GM12878 (cell line): ENCODE data around the gene DLX3. TPM values are rescaled to one million over a fixed set of nuclear protein-coding genes. Genes with fewer than 3 reads are reported as not detected.

ENCODE experiments used
- ATAC-seq: fragments of 200-7000 bp; cut with Tn5 transposase; 3 replicates; pipeline ENCODE4 v1.9.1; 2020; ENCODE audit warnings: mild to moderate bottlenecking, moderate library complexity
- BruUV-seq: library from RNA; stranded (reverse); fragments of 400-500 nt; replicated peaks from 2 replicates; lab custom pipeline; 2021; lab: Mats Ljungman, UMichigan
- CTCF ChIA-PET: fragments of 300-600 bp; sonication (Branson Sonifier 250); formaldehyde crosslinking; extraction: SDS; loops from one replicate; lab custom pipeline; 2021; ENCODE audit warnings: inconsistent platforms; lab: Yijun Ruan, JAX
- POLR2A ChIA-PET: fragments of 350-600 bp; formaldehyde crosslinking; extraction: SDS; loops from one replicate; lab custom pipeline; 2021; ENCODE audit warnings: inconsistent platforms; lab: Charles Lee
- RAD21 ChIA-PET: fragments of 300-600 bp; sonication (Branson Sonifier 250); formaldehyde crosslinking; loops from one replicate; lab custom pipeline; 2023; ENCODE audit warnings: antibody characterized with exemption; ENCODE audit not compliant: unreplicated experiment; lab: Charles Lee
- SMC1A ChIA-PET: fragments of 300-600 bp; sonication (Branson Sonifier 250); formaldehyde crosslinking; loops from one replicate; lab custom pipeline; 2023; ENCODE audit not compliant: unreplicated experiment, uncharacterized antibody; lab: Charles Lee
- DNase-seq: peaks from one replicate; pipeline ENCODE4 v3.0.0-alpha.2; 2011; ENCODE audit warnings: low read depth, low spot score
- FAIRE-seq: peaks from 3 replicates; lab custom pipeline; 2011; peaks lifted over from hg19 to GRCh38; lab: Jason Lieb, UNC
- H2AFZ ChIP-seq: 2 replicates; pipeline ENCODE4 v1.6.0; 2011; ENCODE audit warnings: low read depth, low read length, control low read depth; ENCODE audit not compliant: control insufficient read depth
- H3K27ac ChIP-seq: 2 replicates; pipeline ENCODE4 v1.5.1; 2011; ENCODE audit warnings: control low read depth; ENCODE audit not compliant: control insufficient read depth, insufficient read depth
- H3K27me3 ChIP-seq, 2 experiments: replicated peaks in 1 of 2; 2 replicates each; pipeline versions ENCODE4 v1.6.0 to v1.6.1; 2011; ENCODE audit warnings: low read length in 1 of 2; ENCODE audit not compliant: control insufficient read depth in 2 of 2, insufficient read depth in 2 of 2
- H3K36me3 ChIP-seq, 2 experiments: 2 replicates each; pipeline ENCODE4 v1.5.1; 2011; ENCODE audit warnings: low read length in 1 of 2; ENCODE audit not compliant: control insufficient read depth in 2 of 2, insufficient read depth in 2 of 2
- H3K4me1 ChIP-seq: 2 replicates; pipeline ENCODE4 v1.6.1; 2011; ENCODE audit warnings: mild to moderate bottlenecking, low read length, moderate library complexity, mixed read lengths; ENCODE audit not compliant: control insufficient read depth, insufficient read depth
- H3K4me2 ChIP-seq: 2 replicates; pipeline ENCODE4 v1.6.0; 2011; ENCODE audit warnings: control low read depth; ENCODE audit not compliant: control insufficient read depth, insufficient read depth
- H3K4me3 ChIP-seq: fragments of 200-600 bp; sonication (generic); 2 replicates; pipeline ENCODE4 v1.5.1; 2016
- H3K79me2 ChIP-seq: 2 replicates; pipeline ENCODE4 v1.6.0; 2011; ENCODE audit warnings: low read length; ENCODE audit not compliant: control insufficient read depth, insufficient read depth
- H3K9ac ChIP-seq: 2 replicates; pipeline ENCODE4 v1.8.0; 2011; ENCODE audit warnings: low read length, control low read depth, mixed read lengths; ENCODE audit not compliant: control insufficient read depth, insufficient read depth
- H3K9me3 ChIP-seq: replicated peaks from 3 replicates; pipeline ENCODE4 v1.5.1; 2011; ENCODE audit warnings: mild to moderate bottlenecking, low read length; ENCODE audit not compliant: control insufficient read depth, insufficient read depth
- H4K20me1 ChIP-seq: 2 replicates; pipeline ENCODE4 v1.6.0; 2011; ENCODE audit not compliant: control insufficient read depth, insufficient read depth
- JUND ChIP-seq: IDR thresholded peaks from 2 replicates; pipeline ENCODE4 v1.6.1; 2012; ENCODE audit warnings: low read depth, mild to moderate bottlenecking, low read length, improper control_type of control experiment, moderate library complexity
- MYC ChIP-seq: IDR thresholded peaks from 2 replicates; pipeline ENCODE4 v1.6.1; 2011; ENCODE audit warnings: mild to moderate bottlenecking, low read length, moderate library complexity, inconsistent platforms; ENCODE audit not compliant: insufficient read depth, insufficient replicate concordance, insufficient read length, severe bottlenecking
- SMC3 ChIP-seq: IDR thresholded peaks from 2 replicates; pipeline ENCODE4 v1.6.1; 2011; ENCODE audit warnings: low read length, improper control_type of control experiment, borderline replicate concordance
- TAF1 ChIP-seq: IDR thresholded peaks from 2 replicates; pipeline ENCODE4 v1.6.1; 2011; ENCODE audit warnings: mild to moderate bottlenecking, low read depth, low read length, borderline replicate concordance
- ZSCAN29 ChIP-seq: fragments of 450-650 bp; IDR thresholded peaks from 2 replicates; pipeline ENCODE4 v1.6.1; 2017; ENCODE audit warnings: mild to moderate bottlenecking, moderate library complexity
- WGBS: methylation state at CpG from one replicate; pipeline ENCODE4 v1.1.6; 2016; ENCODE audit warnings: low lambda C conversion rate; ENCODE audit not compliant: insufficient replicate concordance, insufficient coverage; ENCODE audit errors: missing lambda C conversion rate; 5-methylcytosine and 5-hydroxymethylcytosine counted together
- in situ Hi-C: fragments of 300-500 bp; cut with MboI; formaldehyde crosslinking; loops from 9 replicates; pipeline ENCODE4 v1.14.3; 2018; ENCODE audit warnings: mixed read lengths
- intact Hi-C: fragments of 100-400 bp; cut with micrococcal nuclease; formaldehyde crosslinking; loops from one replicate; pipeline ENCODE4 v1.14.2; 2022; ENCODE audit not compliant: unreplicated experiment
- polyA plus RNA-seq, 11 experiments: library from polyadenylated mRNA; depleted of rRNA in 4 of 11; unstranded in 6 of 11; stranded (reverse) in 5 of 11; fragments of >200 nt; fragmentation: Nextera tagmentation in 4 of 11; fragmentation: Illumina TruSeq in 1 of 11; extraction: Ambion mirVana in 4 of 11; extraction: Trizol in 1 of 11; gene quantifications; 1 replicate in 1 of 11; 2 replicates in 10 of 11; pipeline versions ENCODE4 v1.2.1 to v1.2.3, GENCODE V29; 2011 to 2016; ENCODE audit warnings: inconsistent platforms in 2 of 11, missing spikeins in 2 of 11, low read depth in 1 of 11
- total RNA-seq, 4 experiments: library from RNA; depleted of rRNA in 3 of 4; stranded (reverse); fragments of >200 nt in 3 of 4; fragmentation: Illumina TruSeq in 1 of 4; extraction: Trizol in 1 of 4; gene quantifications; 2 replicates each; pipeline versions ENCODE4 v1.2.1 to v1.2.3, GENCODE V29; 2013 to 2021
- TF ChIP-seq, protein P1 (sequence below): IDR thresholded peaks from 2 replicates; pipeline ENCODE4 v1.6.1; 2012; ENCODE audit warnings: mild to moderate bottlenecking, low read depth, low read length
- TF ChIP-seq, protein P2 (sequence below): IDR thresholded peaks from 2 replicates; pipeline ENCODE4 v1.6.1; 2011; ENCODE audit warnings: borderline replicate concordance, low read depth, mild to moderate bottlenecking, moderate library complexity, low read length; ENCODE audit not compliant: insufficient read depth, poor library complexity, severe bottlenecking
- TF ChIP-seq, protein P3 (sequence below): fragments of 450-650 bp; IDR thresholded peaks from 2 replicates; pipeline ENCODE4 v1.6.1; 2017; ENCODE audit warnings: mild to moderate bottlenecking

Gene DLX3
- total and polyA plus RNA-seq, 10 of the 15 experiments (the other 5 are each of a cell fraction or from before 2014, with no cell fraction given) = not detected

DNA sequence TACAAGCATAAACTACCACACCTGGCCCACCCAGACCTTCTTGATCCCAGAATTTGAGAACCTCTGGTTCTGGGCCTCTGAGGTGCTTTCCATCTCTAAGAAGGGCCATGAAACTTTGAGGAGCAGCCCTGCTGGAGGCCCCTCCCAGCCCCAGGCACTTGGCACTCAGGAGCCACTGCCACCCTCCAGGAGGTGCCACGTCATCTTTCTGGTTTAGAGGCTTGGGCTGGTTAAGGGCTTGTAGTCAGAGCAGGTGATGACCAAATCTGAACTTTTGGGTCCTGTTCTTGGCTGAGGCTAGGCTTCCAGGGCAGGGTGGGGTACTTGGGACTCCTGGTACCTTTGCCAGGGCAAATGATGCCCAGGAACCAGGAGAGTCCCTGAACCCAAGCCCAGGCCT, 39.9 kb downstream of the DLX3 start:
- no peaks in the 10 kb centered on the region for H3K36me3 ChIP-seq
- 0% methylated on average over 1 of the region's 1 CpG for WGBS
- FAIRE-seq (no peak), DNase-seq (no peak), ATAC-seq (no peak)
- H3K27ac ChIP-seq = no peak overlapping the region
- ChIA-PET SMC1A (interaction anchor here (1.3 kb wide), 1 partner anchor 42 kb away, joined by 6 read pairs; no protein-coding TSS in a partner anchor), CTCF (interaction anchor here (1.0 to 2.1 kb wide), 2 partner anchors 41 to 43 kb away, joined by 3 to 9 read pairs; no protein-coding TSS in a partner anchor), RAD21 (no interaction called here), POLR2A (no interaction called here)
- no peaks in the 10 kb centered on the region for H4K20me1 ChIP-seq
- TF ChIP-seq, protein P1, sequence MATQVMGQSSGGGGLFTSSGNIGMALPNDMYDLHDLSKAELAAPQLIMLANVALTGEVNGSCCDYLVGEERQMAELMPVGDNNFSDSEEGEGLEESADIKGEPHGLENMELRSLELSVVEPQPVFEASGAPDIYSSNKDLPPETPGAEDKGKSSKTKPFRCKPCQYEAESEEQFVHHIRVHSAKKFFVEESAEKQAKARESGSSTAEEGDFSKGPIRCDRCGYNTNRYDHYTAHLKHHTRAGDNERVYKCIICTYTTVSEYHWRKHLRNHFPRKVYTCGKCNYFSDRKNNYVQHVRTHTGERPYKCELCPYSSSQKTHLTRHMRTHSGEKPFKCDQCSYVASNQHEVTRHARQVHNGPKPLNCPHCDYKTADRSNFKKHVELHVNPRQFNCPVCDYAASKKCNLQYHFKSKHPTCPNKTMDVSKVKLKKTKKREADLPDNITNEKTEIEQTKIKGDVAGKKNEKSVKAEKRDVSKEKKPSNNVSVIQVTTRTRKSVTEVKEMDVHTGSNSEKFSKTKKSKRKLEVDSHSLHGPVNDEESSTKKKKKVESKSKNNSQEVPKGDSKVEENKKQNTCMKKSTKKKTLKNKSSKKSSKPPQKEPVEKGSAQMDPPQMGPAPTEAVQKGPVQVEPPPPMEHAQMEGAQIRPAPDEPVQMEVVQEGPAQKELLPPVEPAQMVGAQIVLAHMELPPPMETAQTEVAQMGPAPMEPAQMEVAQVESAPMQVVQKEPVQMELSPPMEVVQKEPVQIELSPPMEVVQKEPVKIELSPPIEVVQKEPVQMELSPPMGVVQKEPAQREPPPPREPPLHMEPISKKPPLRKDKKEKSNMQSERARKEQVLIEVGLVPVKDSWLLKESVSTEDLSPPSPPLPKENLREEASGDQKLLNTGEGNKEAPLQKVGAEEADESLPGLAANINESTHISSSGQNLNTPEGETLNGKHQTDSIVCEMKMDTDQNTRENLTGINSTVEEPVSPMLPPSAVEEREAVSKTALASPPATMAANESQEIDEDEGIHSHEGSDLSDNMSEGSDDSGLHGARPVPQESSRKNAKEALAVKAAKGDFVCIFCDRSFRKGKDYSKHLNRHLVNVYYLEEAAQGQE = no peak
- TF ChIP-seq ZSCAN29 = no peak
- no peak for TF ChIP-seq JUND
- TF ChIP-seq, protein P2, sequence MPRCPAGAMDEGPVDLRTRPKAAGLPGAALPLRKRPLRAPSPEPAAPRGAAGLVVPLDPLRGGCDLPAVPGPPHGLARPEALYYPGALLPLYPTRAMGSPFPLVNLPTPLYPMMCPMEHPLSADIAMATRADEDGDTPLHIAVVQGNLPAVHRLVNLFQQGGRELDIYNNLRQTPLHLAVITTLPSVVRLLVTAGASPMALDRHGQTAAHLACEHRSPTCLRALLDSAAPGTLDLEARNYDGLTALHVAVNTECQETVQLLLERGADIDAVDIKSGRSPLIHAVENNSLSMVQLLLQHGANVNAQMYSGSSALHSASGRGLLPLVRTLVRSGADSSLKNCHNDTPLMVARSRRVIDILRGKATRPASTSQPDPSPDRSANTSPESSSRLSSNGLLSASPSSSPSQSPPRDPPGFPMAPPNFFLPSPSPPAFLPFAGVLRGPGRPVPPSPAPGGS = no peak
- no peak for TF ChIP-seq SMC3
- TF ChIP-seq TAF1 = no peak
- TF ChIP-seq MYC = no peak
- TF ChIP-seq, protein P3, sequence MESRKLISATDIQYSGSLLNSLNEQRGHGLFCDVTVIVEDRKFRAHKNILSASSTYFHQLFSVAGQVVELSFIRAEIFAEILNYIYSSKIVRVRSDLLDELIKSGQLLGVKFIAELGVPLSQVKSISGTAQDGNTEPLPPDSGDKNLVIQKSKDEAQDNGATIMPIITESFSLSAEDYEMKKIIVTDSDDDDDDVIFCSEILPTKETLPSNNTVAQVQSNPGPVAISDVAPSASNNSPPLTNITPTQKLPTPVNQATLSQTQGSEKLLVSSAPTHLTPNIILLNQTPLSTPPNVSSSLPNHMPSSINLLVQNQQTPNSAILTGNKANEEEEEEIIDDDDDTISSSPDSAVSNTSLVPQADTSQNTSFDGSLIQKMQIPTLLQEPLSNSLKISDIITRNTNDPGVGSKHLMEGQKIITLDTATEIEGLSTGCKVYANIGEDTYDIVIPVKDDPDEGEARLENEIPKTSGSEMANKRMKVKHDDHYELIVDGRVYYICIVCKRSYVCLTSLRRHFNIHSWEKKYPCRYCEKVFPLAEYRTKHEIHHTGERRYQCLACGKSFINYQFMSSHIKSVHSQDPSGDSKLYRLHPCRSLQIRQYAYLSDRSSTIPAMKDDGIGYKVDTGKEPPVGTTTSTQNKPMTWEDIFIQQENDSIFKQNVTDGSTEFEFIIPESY = no peak
- H3K4me2 ChIP-seq = no peak overlapping the region
- no peak overlapping the region for H2AFZ ChIP-seq
- H3K79me2 ChIP-seq = no peaks in the 10 kb centered on the region
- in situ Hi-C loops = no loop called here
- H3K4me1 ChIP-seq = no peaks in the 10 kb centered on the region
- no peaks in the 10 kb centered on the region for H3K9me3 ChIP-seq
- H3K4me3 ChIP-seq = no peak overlapping the region
- BruUV-seq = no TSS peak
- no peaks in the 10 kb centered on the region; a peak in 2 of 4 replicates for H3K27me3 ChIP-seq
- intact Hi-C loops = no loop called here
- H3K9ac ChIP-seq = no peak overlapping the region
